NCI-H446 treated with DMSO at 0.1 percent for 48 hours (cell line): Measurements from ENCODE around the gene ZBTB11.
"Not testable (repeated sequence)": the region's sequence is repeated elsewhere in the genome, so short reads cannot be mapped to it uniquely, and the experiment has no call there.

Experiments used
- DNase-seq: peaks from one replicate; lab custom pipeline; 2025; lab: John Stamatoyannopoulos, UW

ZBTB11 gene

DNA sequence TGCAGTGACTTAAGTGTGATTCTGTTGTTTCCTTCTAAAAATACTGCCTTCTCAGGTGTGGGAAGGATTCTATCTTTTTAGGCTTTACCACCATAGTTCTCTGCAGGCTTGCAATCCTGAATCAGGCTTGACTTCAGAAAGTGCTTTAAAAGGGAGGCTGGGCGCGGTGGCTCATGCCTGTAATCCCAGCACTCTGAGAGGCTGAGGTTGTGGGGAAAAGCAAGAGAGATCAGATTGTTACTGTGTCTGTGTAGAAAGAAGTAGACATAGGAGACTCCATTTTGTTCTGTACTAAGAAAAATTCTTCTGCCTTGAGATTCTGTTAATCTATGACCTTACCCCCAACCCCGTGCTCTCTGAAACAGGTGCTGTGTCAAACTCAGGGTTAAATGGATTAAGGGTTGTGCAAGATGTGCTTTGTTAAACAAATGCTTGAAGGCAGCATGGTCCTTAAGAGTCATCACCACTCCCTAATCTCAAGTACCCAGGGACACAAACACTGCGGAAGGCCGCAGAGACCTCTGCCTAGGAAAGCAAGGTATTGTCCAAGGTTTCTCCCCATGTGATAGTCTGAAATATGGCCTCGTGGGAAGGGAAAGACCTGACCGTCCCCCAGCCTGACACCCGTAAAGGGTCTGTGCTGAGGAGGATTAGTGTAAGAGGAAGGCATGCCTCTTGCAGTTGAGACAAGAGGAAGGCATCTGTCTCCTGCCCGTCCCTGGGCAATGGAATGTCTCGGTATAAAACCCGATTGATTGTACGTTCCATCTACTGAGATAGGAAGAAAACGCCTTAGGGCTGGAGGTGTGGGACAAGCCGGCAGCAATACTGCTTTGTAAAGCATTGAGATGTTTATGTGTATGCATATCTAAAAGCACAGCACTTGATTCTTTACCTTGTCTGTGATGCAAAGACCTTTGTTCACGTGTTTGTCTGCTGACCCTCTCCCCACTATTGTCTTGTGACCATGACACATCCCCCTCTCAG lies 15.0 kb upstream of the ZBTB11 start:
- DNase-seq: not testable (repeated sequence)

DNA sequence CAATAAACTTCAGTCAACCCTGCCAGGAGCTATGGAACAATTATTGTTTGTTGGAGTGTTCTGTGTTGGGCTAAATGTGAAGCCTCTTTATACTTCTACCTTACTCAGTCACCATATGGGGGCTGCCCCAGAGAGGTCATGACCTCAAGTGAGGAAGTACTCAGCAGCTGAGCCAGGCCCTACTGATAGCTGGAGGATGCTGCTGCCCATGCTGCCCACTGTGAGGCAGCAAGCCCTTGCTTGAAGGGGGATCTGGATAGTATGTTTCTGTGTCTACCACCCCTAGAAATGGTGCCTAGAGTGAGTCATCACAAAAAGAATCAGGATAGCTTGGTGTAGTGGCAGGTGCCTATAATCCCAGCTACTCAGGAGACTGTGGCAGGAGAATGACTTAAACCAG lies 14.0 kb upstream of the ZBTB11 start:
- DNase-seq: no peak

DNA sequence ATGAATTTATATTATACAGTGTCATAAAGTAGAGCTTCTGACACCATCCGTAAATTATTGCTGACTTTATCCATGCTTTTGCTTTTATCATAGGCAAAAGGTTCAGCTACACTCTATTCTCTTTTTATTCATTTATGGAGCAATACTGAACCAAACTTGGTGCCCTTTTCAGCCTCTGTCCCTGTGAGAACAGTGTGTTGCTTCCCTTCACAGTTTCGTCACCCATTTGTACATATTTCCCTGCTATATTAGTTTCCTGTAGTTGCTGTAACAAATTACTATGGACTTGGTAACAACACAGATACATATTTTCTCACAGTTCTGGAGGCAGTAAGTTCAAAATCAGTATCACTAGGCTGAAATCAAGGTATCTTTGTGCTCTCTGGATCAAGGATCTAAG lies 12.4 kb upstream of the ZBTB11 start:
- DNase-seq: no peak

DNA sequence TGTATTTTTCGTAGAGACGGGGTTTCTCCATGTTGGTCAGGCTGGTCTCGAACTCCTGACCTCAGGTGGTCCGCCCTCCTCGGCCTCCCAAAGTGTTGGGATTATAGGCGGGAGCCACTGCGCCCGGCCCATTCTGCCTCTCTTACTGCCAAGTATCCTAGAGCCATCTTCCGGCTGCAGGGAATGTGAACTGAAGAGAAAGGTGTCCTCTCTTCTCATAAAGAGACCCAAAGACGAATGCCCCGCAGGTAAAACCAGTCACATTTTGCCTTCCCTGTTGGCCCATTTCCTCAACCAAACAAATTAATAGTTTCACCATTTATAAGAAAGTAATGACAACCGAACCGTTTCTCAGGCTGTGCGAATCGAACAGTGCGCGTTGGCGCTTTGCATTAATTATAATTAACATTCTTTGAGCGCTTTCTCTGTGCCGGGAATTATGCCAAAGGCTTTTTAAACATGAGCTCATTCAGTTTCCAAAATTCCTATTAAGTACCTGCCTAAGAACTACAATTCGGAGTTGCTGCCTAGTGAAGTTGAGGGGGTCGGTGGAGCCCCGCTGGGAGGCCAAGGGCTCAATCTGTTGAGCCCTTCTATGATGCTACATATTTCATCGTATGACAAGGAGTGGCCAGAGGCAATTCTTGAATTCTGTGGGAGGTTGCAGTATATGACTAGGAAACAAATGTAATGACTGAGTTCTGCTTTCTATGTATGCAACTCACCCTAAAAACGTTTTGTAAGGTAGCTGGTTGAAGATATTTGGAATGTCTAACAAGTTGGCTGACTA lies 10.4 kb upstream of the ZBTB11 start:
- no peak for DNase-seq

DNA sequence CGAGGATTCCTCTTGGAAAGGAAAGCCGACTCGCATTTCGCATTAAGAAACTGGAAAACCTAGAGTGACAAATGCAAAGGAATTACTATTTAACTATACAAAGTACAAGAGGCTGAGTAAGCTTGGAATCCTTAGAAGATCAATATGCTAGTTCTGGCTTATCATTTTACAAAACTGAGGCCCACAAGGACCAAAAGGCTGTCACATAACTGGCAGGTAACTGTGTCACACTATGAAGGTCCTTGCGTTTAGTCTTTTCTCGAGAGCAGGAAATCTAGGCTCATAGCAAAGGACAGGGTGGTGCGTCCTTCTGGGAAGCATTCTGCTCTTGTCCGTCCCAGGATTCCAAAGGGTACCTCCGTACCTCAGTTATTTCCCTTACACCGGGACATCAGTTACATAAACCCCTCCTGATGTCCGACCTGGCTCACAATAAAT lies 9.0 kb upstream of the ZBTB11 start:
- DNase-seq: no peak

DNA sequence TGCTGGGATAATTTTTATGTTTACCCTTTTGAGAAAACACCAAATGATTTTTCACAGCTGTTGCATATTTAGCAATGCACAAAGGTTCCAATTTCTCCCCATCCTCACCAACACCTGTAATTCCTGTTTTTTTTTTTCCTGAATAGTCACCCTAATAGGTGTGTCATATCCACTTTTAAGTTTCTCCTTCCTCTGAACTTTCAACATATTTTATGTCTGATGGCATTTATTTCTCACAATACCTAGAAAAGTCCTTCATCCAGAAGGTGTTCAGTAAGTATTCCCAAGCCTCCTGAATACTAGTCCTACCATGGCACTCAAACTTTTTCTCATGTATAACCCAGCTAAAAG lies 8.1 kb upstream of the ZBTB11 start:
- no peak for DNase-seq

DNA sequence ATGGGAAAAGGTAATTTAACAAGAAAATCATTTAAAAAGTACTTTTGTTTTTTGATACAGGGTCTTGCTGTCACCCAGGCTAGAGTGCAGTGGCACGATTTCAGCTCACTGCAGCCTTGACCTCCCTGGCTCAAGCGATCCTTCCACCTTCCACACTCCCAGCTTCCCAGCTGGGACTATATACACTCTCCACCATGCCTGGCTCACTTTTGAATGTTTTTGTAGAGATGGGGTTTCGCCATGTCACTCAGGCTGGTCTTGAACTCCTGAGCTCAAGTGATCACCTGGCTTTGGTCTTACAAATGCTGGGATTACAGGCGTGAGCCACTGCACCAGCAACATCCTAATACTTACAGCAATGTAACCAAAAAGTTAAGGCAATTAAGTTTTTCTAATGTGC lies 3.5 kb upstream of the ZBTB11 start:
- DNase-seq: no peak

DNA sequence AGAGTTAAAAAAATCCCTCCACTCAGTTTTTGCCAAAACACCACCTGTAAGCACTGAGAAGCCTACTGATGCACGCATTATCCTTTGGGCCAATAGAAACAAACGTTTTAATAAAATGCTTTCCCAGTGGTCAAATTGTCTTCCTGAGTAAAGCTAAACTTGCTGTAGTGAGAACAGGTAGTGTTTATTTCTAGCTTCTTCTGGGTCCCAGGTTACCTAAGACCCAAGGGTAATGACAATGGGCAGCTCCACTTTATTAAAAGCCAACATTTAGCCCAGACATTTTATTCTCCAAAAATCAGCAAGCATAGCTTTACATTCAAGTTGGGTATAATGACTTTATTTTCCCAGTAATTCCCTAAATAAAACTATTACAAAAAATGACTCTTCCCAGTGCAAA lies 1.9 kb upstream of the ZBTB11 start:
- DNase-seq: not testable (repeated sequence)

DNA sequence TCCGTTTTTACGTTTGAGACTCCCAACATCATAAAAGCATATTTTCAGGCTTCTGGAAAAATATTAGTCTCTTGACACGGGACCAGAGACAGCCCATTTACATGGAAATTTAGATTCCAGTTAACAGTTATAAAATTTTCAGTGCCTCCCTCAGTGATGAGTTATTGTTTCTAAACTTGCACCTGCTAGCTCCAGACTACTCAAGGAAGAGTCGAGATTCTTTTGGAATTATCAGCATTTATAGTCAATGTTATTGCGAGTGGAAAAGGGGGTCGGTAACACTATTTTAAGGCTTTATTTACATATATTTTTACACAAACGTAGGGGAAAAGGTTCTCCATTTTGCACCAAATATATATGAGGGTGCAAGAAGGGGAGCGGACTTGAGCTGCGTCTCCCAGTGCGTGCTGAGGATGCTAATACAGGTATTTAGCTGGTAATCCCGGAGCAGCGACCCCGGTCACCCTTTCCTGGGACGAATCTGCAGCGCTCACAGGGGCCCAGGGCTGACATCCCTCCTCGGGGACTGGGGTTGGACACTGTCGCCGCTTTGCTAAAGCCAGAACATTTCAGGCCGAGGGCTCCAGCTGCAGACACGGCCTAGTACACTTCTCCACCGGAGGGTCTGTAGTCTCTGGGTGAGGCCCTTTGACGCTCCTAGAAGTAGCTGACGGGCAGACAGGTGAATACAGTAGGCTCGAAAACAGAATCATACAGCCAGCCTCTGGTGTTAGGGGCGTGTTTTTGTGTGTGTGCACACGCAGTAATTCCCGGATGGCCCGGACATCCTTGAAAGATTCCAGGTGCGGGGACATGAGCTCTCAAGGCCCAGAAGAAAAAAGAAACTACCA lies 729 bp upstream of the ZBTB11 start:
- no peak for DNase-seq

DNA sequence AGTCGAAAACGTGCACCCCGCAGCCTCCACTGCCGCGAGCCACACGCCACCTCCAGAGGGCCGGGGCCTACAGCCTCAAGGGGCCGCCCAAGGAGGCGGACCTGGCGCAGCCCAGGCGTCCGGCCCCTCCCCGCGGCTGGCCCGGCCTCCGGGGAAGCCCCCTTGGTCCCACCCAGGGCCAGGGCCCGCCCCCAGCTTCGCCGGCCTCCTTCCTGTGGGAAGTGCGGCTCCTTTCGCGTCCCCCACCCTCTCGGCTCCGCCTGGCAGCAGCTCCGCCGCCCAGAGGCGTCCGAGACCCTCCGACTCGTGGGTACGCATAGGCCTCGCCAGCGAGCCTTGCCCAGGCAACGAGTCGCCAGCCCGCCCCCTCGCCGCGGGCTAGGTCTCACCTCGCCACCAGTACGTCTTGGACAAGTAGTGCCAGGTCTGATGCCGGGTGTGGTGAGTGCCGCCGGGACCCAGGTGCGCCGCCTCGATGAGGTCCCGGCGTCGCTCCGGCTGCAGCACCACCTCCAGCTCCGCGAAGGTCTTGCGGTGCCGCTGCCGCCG lies 642 bp downstream of the ZBTB11 start:
- no peak for DNase-seq

DNA sequence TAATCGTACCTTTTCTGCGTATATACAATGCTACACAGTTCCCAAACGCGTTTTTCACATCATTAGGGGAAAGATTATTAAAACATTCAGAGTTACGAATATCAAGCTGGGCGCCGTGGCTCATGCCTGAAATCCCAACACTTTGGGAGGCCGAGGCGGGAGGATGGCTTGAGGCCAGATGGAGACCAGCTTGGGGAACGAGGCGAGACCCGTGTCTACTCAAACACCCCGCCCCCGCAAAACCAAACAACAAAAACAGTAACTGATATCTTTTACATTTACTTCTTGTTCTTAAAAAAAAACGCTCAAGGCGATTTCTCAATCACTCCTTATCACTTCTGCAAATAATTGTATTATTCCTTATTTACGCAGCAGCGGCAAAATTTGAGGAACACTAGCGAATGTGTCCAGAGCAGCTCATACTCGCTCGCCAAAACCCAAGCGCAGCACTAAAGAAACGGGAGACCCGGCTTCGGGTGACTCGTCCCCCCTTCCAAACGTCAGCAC lies 1.2 kb downstream of the ZBTB11 start:
- DNase-seq: no peak

DNA sequence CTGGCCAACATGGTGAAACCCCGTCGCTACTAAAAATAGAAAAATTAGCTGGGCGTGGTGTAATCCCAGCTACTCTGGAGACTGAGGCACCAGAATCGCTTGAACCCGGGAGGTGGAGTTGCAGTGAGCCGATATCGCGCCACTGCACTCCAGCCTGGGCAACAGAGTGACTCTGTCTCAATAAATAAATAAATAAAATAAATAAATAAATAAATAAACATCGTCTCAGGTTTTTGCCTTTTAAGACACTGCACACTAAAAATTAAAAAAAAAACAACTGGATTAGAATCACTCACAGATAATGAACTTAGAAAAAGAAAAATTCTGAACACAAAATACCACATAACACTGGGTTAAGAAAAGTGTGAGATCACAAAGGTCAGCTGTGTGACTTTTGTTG lies 2.4 kb downstream of the ZBTB11 start:
- no peak for DNase-seq

DNA sequence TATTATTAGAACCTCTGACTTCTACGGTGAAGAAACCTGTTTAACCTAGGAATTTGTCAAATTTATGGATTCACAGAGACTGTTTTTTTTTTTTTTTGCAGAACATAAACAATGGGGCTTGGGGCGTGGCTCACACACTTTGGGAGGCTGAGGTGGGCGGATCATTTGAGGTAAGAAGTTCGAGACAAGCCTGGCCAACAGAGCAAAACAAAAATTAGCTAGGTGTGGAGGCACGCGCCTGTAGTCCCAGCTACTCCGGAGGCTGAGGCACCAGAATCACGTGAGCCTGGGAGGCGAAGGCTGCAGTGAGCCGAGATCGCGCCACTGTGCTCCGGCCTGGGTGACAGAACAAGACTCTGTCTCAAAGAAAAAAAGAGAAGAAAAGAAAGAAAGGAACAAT lies 3.0 kb downstream of the ZBTB11 start:
- DNase-seq: no peak

DNA sequence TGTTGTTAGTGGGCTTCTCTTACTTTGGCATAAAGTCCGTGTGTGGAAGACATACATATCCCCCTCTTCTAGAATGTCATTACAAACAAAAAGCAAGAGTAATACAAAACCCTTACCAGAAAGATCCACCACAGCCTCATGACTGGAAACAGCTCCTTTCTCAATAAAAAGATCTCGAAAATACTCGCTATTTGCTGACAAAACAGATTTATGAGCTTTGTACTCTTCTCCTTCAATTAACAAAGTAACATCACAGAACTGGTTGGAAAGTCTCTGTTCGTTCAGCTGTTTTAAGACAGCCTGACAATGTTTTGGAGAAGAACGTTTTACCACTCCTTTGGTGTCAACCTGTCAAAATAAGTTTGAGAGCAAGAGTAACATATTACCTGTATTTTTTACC lies 5.9 kb downstream of the ZBTB11 start:
- no peak for DNase-seq

DNA sequence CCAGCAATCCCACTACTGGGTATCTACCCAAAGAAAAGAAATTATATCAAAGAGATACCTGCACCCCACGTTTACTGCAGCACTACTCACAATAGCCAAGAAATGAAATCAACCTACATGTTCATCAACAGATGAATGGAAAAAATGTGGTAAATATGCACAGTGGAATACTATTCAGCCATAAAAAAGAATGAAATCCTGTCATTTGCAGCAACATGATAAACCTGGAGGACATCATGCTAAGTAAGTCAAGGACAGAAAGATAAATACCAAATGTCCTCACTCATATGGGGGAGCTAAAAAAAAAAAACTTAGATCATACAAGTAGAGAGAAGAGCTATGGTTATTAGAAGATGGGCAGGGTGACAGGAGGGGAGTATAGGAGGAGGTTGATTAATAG lies 9.1 kb downstream of the ZBTB11 start:
- no peak for DNase-seq

DNA sequence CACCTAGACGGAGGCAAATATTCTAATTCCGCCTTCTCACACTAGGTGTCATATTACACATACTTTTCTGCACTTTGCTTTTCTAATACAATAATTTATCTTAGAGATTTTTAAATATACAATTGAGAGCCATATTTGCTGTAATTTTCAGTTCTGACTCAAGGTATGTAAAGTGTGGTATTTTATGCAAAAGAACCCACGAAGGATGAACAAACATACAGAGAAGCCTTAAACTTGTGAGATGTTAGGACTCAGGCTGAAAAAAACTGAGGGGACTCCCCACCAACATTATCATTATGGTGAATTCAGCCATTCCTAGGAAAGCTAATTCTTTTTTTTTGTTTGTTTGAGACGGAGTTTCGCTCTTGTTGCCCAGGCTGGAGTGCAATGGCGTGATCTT lies 9.6 kb downstream of the ZBTB11 start:
- DNase-seq: no peak

DNA sequence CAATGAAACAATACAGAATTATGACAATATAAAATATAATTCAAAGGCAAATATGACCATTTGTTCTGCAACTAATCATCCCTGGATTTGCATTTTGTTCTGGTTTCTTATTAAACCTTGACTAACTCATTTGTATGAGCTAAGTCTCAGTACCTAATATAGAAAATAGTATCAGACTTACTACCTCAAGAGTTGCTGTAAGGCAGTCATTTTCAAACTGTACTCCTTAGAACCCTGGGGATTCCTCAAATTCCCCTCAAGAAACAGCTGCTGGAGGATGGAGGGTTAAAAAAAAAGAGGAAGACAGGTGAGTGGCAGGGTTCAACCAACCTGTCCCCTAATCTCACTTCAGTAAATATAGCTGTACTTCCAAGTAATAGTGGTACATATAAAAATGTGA lies 11.1 kb downstream of the ZBTB11 start:
- no peak for DNase-seq

DNA sequence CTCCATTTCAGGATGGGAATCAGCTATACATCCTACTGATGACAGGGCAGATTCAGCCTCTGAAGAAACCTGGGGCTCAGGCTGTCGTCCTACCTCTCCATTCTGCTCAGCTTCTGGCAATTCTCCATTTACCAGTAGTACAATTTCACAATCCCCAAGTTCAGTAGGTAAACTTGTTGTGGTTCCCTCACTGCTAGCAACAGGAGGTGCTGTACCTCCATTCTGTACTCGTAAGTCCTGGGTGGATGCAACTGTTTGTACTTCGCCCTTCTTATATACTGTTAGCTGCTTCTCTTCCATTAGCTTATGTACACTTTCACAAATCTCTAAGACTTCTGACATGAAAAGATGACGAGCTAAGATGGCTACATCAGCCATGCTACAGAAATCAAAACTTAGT lies 11.6 kb downstream of the ZBTB11 start:
- no peak for DNase-seq

DNA sequence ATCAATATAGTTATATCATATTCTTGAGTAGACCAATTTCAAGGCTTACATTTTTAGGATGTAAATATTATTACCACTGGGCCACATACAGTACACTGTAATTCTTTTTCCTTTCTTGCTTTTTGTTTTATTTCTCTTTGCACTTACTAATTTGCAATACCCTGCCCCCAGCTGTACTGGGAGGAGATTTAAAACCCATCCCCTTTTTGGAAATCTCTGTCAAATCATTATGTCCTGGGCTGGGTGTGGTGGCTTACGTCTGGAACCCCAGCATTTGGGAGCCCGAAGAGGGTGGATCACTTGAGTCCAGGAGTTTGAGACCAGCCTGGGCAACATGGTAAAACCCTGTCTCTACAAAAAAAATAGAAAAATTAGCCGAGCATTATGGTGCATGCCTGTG lies 16.2 kb downstream of the ZBTB11 start:
- DNase-seq: no peak

DNA sequence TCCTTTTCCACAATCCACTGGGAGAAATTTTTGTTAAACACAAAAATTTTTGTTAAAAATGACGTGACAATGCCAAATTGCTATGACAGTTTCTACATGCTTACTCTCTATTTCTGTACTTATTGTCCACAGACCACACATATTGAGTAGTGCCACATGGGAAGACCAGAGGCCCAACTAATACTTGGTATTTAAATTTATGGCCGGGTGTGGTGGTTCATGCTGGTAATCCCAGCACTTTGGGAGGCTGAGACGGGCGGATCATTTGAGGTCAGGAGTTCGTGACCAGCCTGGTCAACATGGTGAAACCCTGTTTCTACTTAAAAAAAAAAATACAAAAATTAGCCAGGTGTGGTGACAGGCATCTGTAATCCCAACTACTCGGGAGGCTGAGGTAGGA lies 20.3 kb downstream of the ZBTB11 start:
- no peak for DNase-seq

DNA sequence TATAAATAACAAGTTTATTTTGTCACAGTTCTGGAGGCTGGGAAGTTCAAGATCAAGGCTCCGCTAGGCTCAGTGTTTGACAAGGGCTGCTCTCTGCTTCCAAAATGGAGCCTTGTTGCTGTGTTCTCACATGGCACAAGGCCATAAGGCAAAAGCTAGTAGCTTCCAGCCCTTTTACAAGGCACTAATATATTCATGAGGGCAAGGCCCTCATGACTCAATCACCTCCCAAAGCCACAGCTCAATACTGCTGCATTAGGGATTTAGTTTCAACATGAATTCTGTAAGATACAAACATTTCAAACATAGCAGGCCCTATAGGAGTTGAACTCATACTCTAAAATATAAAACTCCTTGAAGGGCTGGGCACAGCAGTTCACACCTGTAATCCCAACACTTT lies 30.2 kb downstream of the ZBTB11 start:
- DNase-seq: no peak
